ENCODE results near the gene F12.
A peak's percentile ranks its signal among the peaks of the same experiment; 100 is the strongest.

Gene F12

DNA sequence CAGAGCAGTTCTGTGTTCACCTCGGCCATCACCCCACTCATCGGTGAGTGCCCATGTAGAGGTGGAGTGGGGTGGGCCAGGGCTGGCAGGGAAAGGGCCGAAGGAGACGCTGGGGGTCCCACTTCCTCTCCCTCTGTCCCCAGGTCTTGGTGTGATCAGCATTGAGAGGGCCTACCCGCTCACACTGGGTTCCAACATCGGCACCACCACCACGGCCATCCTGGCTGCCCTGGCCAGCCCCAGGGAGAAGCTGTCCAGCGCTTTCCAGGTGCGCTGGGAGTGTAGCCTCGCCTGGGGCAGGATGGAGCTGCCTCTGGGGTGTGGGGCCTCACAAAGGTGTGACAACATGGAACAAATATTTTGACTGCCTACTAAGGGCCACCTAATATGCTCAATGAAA lies 12.6 kb downstream of the F12 start:
- TF ChIP-seq L3MBTL2 (conservative IDR thresholded peaks at IDR 0.05), result no peak
- TF ChIP-seq LEF1 (IDR thresholded peaks at IDR 0.05; ENCODE audit: borderline replicate concordance), result no peak
- no peak for TF ChIP-seq SP1 (IDR thresholded peaks at IDR 0.05)
- no peak for TF ChIP-seq CTBP1 (IDR thresholded peaks at IDR 0.05; ENCODE audit: borderline replicate concordance)
- TF ChIP-seq NFRKB (IDR thresholded peaks at IDR 0.05), result no peak
- no peak for TF ChIP-seq ARNT (IDR thresholded peaks at IDR 0.05)
- TF ChIP-seq FOXA1 (IDR thresholded peaks at IDR 0.05), result no peak
- TF ChIP-seq, protein P1, sequence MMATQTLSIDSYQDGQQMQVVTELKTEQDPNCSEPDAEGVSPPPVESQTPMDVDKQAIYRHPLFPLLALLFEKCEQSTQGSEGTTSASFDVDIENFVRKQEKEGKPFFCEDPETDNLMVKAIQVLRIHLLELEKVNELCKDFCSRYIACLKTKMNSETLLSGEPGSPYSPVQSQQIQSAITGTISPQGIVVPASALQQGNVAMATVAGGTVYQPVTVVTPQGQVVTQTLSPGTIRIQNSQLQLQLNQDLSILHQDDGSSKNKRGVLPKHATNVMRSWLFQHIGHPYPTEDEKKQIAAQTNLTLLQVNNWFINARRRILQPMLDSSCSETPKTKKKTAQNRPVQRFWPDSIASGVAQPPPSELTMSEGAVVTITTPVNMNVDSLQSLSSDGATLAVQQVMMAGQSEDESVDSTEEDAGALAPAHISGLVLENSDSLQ (IDR thresholded peaks at IDR 0.05), result no peak
- no peak for TF ChIP-seq HDGF (IDR thresholded peaks at IDR 0.05; ENCODE audit: borderline replicate concordance)
- TF ChIP-seq ELF4 (IDR thresholded peaks at IDR 0.05), result no peak
- no peak for TF ChIP-seq ZNF384 (IDR thresholded peaks at IDR 0.05)
- no peak for TF ChIP-seq BHLHE40 (IDR thresholded peaks at IDR 0.05; ENCODE audit: borderline replicate concordance)
- no peak for TF ChIP-seq FOXK2 (IDR thresholded peaks at IDR 0.05)
- TF ChIP-seq SUZ12 (IDR thresholded peaks at IDR 0.05), result no peak
- TF ChIP-seq TARDBP (IDR thresholded peaks at IDR 0.05), result no peak
- no peak for TF ChIP-seq FOXM1 (IDR thresholded peaks at IDR 0.05; ENCODE audit: borderline replicate concordance)
- POLR2A ChIA-PET, result no interaction called here
- DNase-seq (ENCODE audit: extremely low spot score), result no peak
- CTCF ChIA-PET, result interaction anchor here (1.0 kb wide), 1 partner anchor 98 kb away, joined by 3 read pairs; no protein-coding TSS in a partner anchor

DNA sequence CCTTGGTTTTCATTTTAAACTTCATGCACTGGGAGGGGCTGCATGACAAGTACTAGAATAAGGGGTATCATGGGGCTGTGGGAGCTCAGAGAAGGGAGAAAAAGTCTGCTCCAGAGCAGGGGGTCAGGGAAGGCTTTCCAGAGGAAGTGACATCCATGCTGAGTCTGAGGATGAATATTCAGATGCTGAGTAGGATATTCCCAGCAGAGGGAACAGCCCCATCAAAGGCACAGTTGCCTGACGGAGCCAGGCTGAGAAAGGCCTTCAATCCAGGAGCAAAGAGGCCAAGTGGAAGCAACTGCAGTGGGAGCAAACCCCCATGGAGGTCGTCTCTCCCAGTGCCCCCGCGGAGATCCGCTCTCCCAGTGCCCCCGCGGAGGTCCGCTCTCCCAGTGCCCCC lies 13.3 kb downstream of the F12 start:
- CTCF ChIA-PET, result no interaction called here
- no peak for DNase-seq (ENCODE audit: extremely low spot score)

DNA sequence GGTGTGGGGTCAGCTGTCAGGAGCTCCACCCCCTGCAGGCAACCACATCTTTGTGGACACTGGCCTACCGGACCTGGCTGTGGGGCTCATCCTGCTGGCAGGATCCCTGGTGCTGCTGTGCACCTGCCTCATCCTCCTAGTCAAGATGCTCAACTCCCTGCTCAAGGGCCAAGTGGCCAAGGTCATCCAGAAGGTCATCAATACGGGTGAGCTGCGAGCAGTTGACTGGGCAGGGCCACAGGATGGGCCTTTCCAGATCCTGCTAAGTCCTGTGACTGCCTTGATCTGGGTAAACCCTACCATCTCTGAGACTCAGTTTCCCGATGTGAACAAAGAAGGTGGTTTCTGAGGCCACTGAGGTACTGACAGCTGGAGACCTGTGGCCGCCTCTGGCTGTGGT lies 15.4 kb downstream of the F12 start:
- no peak for TF ChIP-seq LEF1 (IDR thresholded peaks at IDR 0.05; ENCODE audit: borderline replicate concordance)
- no peak for TF ChIP-seq HDGF (IDR thresholded peaks at IDR 0.05; ENCODE audit: borderline replicate concordance)
- TF ChIP-seq, protein P1 (IDR thresholded peaks at IDR 0.05), result no peak
- no peak for TF ChIP-seq BHLHE40 (IDR thresholded peaks at IDR 0.05; ENCODE audit: borderline replicate concordance)
- TF ChIP-seq ELF4 (IDR thresholded peaks at IDR 0.05), result no peak
- no peak for TF ChIP-seq L3MBTL2 (conservative IDR thresholded peaks at IDR 0.05)
- TF ChIP-seq SUZ12 (IDR thresholded peaks at IDR 0.05), result no peak
- TF ChIP-seq FOXA1 (IDR thresholded peaks at IDR 0.05), result no peak
- no peak for TF ChIP-seq NFRKB (IDR thresholded peaks at IDR 0.05)
- no peak for TF ChIP-seq ARNT (IDR thresholded peaks at IDR 0.05)
- no peak for TF ChIP-seq ZNF384 (IDR thresholded peaks at IDR 0.05)
- no peak for TF ChIP-seq SP1 (IDR thresholded peaks at IDR 0.05)
- no peak for DNase-seq (ENCODE audit: extremely low spot score)
- ChIA-PET CTCF (interaction anchor here (1.4 kb wide), 1 partner anchor 8 kb away, joined by 5 read pairs; no protein-coding TSS in a partner anchor), POLR2A (no interaction called here)

More for the DNA sequence above, 13.3 kb downstream of the F12 start:
- TF ChIP-seq BHLHE40 (IDR thresholded peaks at IDR 0.05; ENCODE audit: borderline replicate concordance) (no peak), SUZ12 (IDR thresholded peaks at IDR 0.05) (no peak)
- POLR2A ChIA-PET, result no interaction called here

DNA sequence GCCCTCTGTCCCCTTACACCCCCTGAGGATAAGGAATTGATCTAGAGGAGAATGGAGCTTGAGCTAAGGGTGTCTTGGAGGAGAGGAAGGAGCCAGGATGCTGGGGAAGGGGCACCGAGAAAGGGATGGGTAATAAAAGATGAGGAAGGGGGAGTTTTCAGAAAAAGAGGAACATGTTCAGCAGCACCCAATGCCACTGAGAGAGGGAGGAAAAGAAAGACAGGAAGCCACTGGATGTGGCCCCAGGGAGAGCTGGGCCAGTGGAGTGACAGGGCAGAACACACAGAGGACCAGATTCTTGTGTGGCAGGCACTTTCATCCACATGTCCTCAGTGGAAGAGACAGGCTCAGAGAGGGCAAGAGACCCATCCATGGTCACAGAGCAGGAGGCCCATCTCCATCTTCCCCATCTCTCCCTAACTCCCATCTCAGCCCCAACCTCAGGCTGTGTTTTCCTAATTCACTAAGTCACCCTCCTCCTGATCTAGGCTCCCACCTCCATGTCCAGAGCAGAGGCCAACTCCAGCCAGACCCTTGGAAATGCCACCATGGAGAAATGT lies 16.1 kb downstream of the F12 start:
- ChIA-PET POLR2A (interaction anchor here (1.1 kb wide), 1 partner anchor 9 kb away, joined by 3 read pairs; no protein-coding TSS in a partner anchor), CTCF (interaction anchor here (0.8 to 1.7 kb wide), 4 partner anchors 9 to 62 kb away, joined by 3 to 8 read pairs (median 5); no protein-coding TSS in a partner anchor)
- TF ChIP-seq TARDBP (IDR thresholded peaks at IDR 0.05), result no peak
- no peak for TF ChIP-seq BHLHE40 (IDR thresholded peaks at IDR 0.05; ENCODE audit: borderline replicate concordance)
- TF ChIP-seq CTBP1 (IDR thresholded peaks at IDR 0.05; ENCODE audit: borderline replicate concordance), result no peak
- no peak for TF ChIP-seq SUZ12 (IDR thresholded peaks at IDR 0.05)
- no peak for TF ChIP-seq L3MBTL2 (conservative IDR thresholded peaks at IDR 0.05)
- no peak for TF ChIP-seq ELF4 (IDR thresholded peaks at IDR 0.05)

DNA sequence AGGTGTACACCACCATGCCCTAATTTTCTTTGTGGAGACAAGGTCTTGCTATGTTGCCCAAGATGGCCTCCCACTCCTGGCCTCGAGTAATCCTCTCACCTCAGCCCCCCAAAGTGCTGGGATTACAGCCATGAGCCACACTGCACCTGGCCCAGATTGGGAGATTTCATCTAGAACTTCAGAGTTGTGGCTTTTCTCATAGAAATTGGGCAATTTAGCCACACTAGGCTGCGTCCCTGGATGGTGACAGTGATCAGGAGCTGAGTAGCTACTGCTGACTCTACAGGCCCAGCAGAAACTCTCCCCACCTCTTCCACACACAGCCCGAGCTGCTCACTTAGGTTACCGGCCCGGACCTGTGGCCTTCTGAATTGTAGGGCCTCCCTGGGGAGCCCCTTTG lies 16.6 kb downstream of the F12 start:
- ChIA-PET CTCF (interaction anchor here (1.0 to 1.7 kb wide), 3 partner anchors 10 to 22 kb away, joined by 5 to 8 read pairs (median 5); no protein-coding TSS in a partner anchor), POLR2A (interaction anchor here (1.1 kb wide), 1 partner anchor 10 kb away, joined by 3 read pairs; no protein-coding TSS in a partner anchor)
- no peak for DNase-seq (ENCODE audit: extremely low spot score)

More for the DNA sequence above, 16.1 kb downstream of the F12 start:
- no peak for DNase-seq (ENCODE audit: extremely low spot score)

DNA sequence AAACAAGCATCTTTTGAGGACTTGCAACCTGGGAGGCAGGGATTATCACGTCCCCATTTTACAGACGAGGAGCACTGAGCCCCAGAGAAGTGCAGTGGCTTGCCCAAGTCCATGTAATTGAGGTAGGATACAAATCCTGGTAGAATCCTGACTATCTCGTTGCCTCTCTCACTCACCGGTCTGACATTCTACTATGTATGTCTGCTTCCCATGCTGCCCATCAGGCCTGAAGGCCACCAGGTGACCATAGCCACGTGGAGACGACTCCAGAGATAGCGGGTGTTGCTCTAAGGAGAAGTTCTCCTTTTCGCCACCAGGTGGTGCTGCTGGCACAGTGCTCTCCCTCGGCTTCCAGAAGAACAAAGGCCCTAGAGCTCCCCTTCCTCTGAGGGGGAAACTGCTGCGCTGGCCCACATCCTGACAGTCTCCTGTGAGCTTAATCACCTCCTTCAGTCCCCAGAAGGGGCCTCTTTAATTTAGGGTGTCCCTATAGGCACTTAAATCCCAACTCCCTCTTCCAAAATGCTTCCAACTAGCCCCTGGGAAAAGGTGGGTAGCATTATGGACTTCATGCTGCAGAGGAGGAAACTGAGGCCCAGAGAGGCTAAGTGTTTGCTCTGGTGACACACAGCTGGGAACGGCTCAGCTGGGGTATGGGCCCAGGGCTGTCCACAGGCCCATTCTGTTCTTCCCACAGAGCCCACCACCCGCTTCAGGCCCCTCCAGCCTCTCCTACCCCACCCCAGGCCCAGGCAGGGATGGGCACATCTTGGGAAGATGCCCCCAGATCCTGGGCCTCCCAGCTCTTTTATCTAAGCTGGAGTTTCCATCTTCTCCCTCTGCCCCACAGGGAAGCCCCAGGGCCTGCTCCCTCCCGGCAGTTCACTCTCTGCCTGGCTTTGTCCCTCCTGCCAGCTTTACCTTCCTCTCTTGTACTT lies 18.7 kb downstream of the F12 start:
- ChIA-PET POLR2A (interaction anchor here (0.9 to 1.5 kb wide), 8 partner anchors 12 to 110 kb away, joined by 3 to 15 read pairs (median 6); partner anchors contain the start of gene MXD3), CTCF (interaction anchor here (0.6 to 4.1 kb wide), 21 partner anchors 9 to 125 kb away, joined by 3 to 56 read pairs (median 5); partner anchors contain the start of genes LMAN2 and PRR7)
- no peak for TF ChIP-seq FOXA1 (IDR thresholded peaks at IDR 0.05)
- peak; percentile 73 for TF ChIP-seq L3MBTL2 (conservative IDR thresholded peaks at IDR 0.05)
- TF ChIP-seq ARNT (IDR thresholded peaks at IDR 0.05), result 0 out of 2 replicates have a peak, but pooled peaks have one; percentile 30
- TF ChIP-seq LEF1 (IDR thresholded peaks at IDR 0.05; ENCODE audit: borderline replicate concordance), result 0 out of 2 replicates have a peak, but pooled peaks have one; percentile 35
- no peak for TF ChIP-seq SP1 (IDR thresholded peaks at IDR 0.05)
- peak; percentile 96 for DNase-seq (ENCODE audit: extremely low spot score)

More for the DNA sequence above, 16.6 kb downstream of the F12 start:
- no peak for TF ChIP-seq LEF1 (IDR thresholded peaks at IDR 0.05; ENCODE audit: borderline replicate concordance)
- TF ChIP-seq BHLHE40 (IDR thresholded peaks at IDR 0.05; ENCODE audit: borderline replicate concordance), result no peak
- TF ChIP-seq SUZ12 (IDR thresholded peaks at IDR 0.05), result no peak
- no peak for TF ChIP-seq CTBP1 (IDR thresholded peaks at IDR 0.05; ENCODE audit: borderline replicate concordance)
- TF ChIP-seq TARDBP (IDR thresholded peaks at IDR 0.05), result no peak
- TF ChIP-seq L3MBTL2 (conservative IDR thresholded peaks at IDR 0.05), result no peak
- no peak for TF ChIP-seq NFRKB (IDR thresholded peaks at IDR 0.05)
- no peak for TF ChIP-seq ARNT (IDR thresholded peaks at IDR 0.05)
- TF ChIP-seq FOXK2 (IDR thresholded peaks at IDR 0.05), result no peak
- TF ChIP-seq HDGF (IDR thresholded peaks at IDR 0.05; ENCODE audit: borderline replicate concordance), result no peak
- TF ChIP-seq ZNF384 (IDR thresholded peaks at IDR 0.05), result no peak
- no peak for TF ChIP-seq FOXM1 (IDR thresholded peaks at IDR 0.05; ENCODE audit: borderline replicate concordance)
- TF ChIP-seq ELF4 (IDR thresholded peaks at IDR 0.05), result no peak
